MCF 10A (cell line): ENCODE results near the gene AGPS. TPM values are rescaled to one million over a fixed set of nuclear protein-coding genes. Genes with fewer than 3 reads are reported as not detected.

Source experiments
- BruUV-seq: library from RNA; stranded (reverse); fragments of 400-500 nt; replicated peaks from 2 replicates; lab custom pipeline; 2021; lab: Mats Ljungman, UMichigan
- CTCF ChIA-PET: fragments of 300-600 bp; sonication (Branson Sonifier 250); formaldehyde crosslinking; extraction: SDS; loops from one replicate; lab custom pipeline; 2021; ENCODE audit warnings: antibody characterized with exemption, inconsistent platforms; lab: Yijun Ruan, JAX
- POLR2A ChIA-PET: fragments of 300-600, 350-650 bp; sonication (Branson Sonifier 250); formaldehyde crosslinking; extraction: SDS; loops from one replicate; lab custom pipeline; 2020; ENCODE audit warnings: antibody characterized with exemption, inconsistent platforms; lab: Yijun Ruan, JAX
- DNase-seq: peaks from one replicate; pipeline ENCODE4 v3.0.0-alpha.2; 2018; ENCODE audit not compliant: unreplicated experiment
- H3K27ac Mint-ChIP-seq: one replicate; pipeline ENCODE4 v1.8.0; 2022; ENCODE audit warnings: mild to moderate bottlenecking, low read depth, mixed read lengths; ENCODE audit not compliant: unreplicated experiment
- H3K27me3 Mint-ChIP-seq: one replicate; pipeline ENCODE4 v1.8.0; 2022; ENCODE audit warnings: mixed read lengths; ENCODE audit not compliant: insufficient read depth, unreplicated experiment
- H3K36me3 Mint-ChIP-seq: one replicate; pipeline ENCODE4 v1.8.0; 2022; ENCODE audit warnings: mild to moderate bottlenecking, moderate library complexity, mixed read lengths; ENCODE audit not compliant: insufficient read depth, unreplicated experiment
- H3K4me1 Mint-ChIP-seq: one replicate; pipeline ENCODE4 v1.8.0; 2022; ENCODE audit warnings: mixed read lengths; ENCODE audit not compliant: insufficient read depth, unreplicated experiment
- H3K4me3 Mint-ChIP-seq: one replicate; pipeline ENCODE4 v1.8.0; 2022; ENCODE audit warnings: mild to moderate bottlenecking, moderate library complexity, mixed read lengths; ENCODE audit not compliant: unreplicated experiment
- H3K9me3 Mint-ChIP-seq: one replicate; pipeline ENCODE4 v1.8.0; 2022; ENCODE audit warnings: mixed read lengths; ENCODE audit not compliant: unreplicated experiment
- CTCF ChIP-seq: fragments of 200-600 bp; IDR thresholded peaks from one replicate; pipeline ENCODE4 v1.8.0; 2022; ENCODE audit warnings: antibody characterized with exemption, mild to moderate bottlenecking; ENCODE audit not compliant: unreplicated experiment
- intact Hi-C: fragments of 100-400 bp; cut with micrococcal nuclease; formaldehyde crosslinking; loops from 2 replicates; pipeline ENCODE4 v1.14.1; 2022
- total RNA-seq: library from RNA; stranded (reverse); gene quantifications from 2 replicates; pipeline ENCODE4 v1.2.3, GENCODE V29; 2022

The AGPS gene
- total RNA-seq, 1 experiment from 2014 or later, result 49.5 TPM

- peaks cover 60% of the 10 kb centered on the region for H3K4me1 Mint-ChIP-seq
- H3K27ac Mint-ChIP-seq, result no peak overlapping the region
- TF ChIP-seq CTCF, result no peak
- POLR2A ChIA-PET, result interaction anchor here (0.6 to 4.6 kb wide), 13 partner anchors 10 to 1735 kb away, joined by 3 to 28 read pairs (median 5); partner anchors contain the start of gene NFE2L2
- BruUV-seq, result no TSS peak
- CTCF ChIA-PET, result interaction anchor here (0.6 to 6.8 kb wide), 6 partner anchors 22 to 229 kb away, joined by 3 to 44 read pairs (median 4); no protein-coding TSS in a partner anchor
- no peak for DNase-seq
- intact Hi-C loops, result no loop called here
- peaks cover 5% of the 10 kb centered on the region for H3K36me3 Mint-ChIP-seq
- H3K9me3 Mint-ChIP-seq, result no peaks in the 10 kb centered on the region
- no peak overlapping the region for H3K4me3 Mint-ChIP-seq
- H3K27me3 Mint-ChIP-seq, result no peaks in the 10 kb centered on the region
Measured at GRCh38 chr2:177394594-177394973, 2.0 kb downstream of the AGPS start.

- DNase-seq, result no peak
- Mint-ChIP-seq H3K27me3 (no peaks in the 10 kb centered on the region), H3K27ac (peak overlapping the region; percentile 42), H3K4me1 (peaks cover 53% of the 10 kb centered on the region), H3K36me3 (peaks cover 5% of the 10 kb centered on the region), H3K4me3 (no peak overlapping the region), H3K9me3 (no peaks in the 10 kb centered on the region)
- BruUV-seq, result no TSS peak
- ChIA-PET POLR2A (interaction anchor here (0.7 to 2.2 kb wide), 4 partner anchors 9 to 39 kb away, joined by 3 to 8 read pairs (median 5); no protein-coding TSS in a partner anchor), CTCF (interaction anchor here (0.6 to 6.8 kb wide), 3 partner anchors 10 to 59 kb away, joined by 3 to 44 read pairs (median 6); no protein-coding TSS in a partner anchor)
- intact Hi-C loops, result no loop called here
- no peak for TF ChIP-seq CTCF
Measured at GRCh38 chr2:177395351-177396065, 2.9 kb downstream of the AGPS start.

- BruUV-seq, result no TSS peak
- intact Hi-C loops, result no loop called here
- POLR2A ChIA-PET, result interaction anchor here (1.0 to 1.3 kb wide), 3 partner anchors 19 to 58 kb away, joined by 3 to 5 read pairs (median 3); no protein-coding TSS in a partner anchor
- CTCF ChIA-PET, result interaction anchor here (1.4 to 6.8 kb wide), 3 partner anchors 19 to 61 kb away, joined by 10 to 44 read pairs (median 12); no protein-coding TSS in a partner anchor
- peaks cover 5% of the 10 kb centered on the region for H3K36me3 Mint-ChIP-seq
- no peaks in the 10 kb centered on the region for H3K27me3 Mint-ChIP-seq
- H3K4me1 Mint-ChIP-seq, result peaks cover 51% of the 10 kb centered on the region
- no peak for TF ChIP-seq CTCF
- H3K27ac Mint-ChIP-seq, result peak overlapping the region; percentile 42
- peak overlapping the region; percentile 14 for H3K4me3 Mint-ChIP-seq
- peak; percentile 69 for DNase-seq
- no peaks in the 10 kb centered on the region for H3K9me3 Mint-ChIP-seq
Measured at GRCh38 chr2:177396703-177397460, 4.3 kb downstream of the AGPS start.
